ENCODE measurements around the gene SLC2A4RG. TPM values are rescaled to one million over a fixed set of nuclear protein-coding genes. Genes with fewer than 3 reads are reported as not detected.
A peak's percentile ranks its signal among the peaks of the same experiment; 100 is the strongest.

The SLC2A4RG gene
- total RNA-seq, 1 donor from 2014 or later = 47.9 TPM

GRCh38 chr20:63697868-63698545, 41.6 kb upstream of the SLC2A4RG start:
- DNase-seq = no peak
- Mint-ChIP-seq H3K9me3 (ENCODE audit: unreplicated experiment) (peaks cover 7% of the 10 kb centered on the region), H3K4me3 (ENCODE audit: unreplicated experiment) (no peak overlapping the region), H3K27ac (ENCODE audit: unreplicated experiment) (no peak overlapping the region), H3K4me1 (ENCODE audit: low read depth, unreplicated experiment) (peaks cover 2% of the 10 kb centered on the region), H3K36me3 (ENCODE audit: unreplicated experiment) (no peaks in the 10 kb centered on the region), H3K27me3 (ENCODE audit: unreplicated experiment) (peaks cover 12% of the 10 kb centered on the region)
- no peak for TF ChIP-seq CTCF (IDR thresholded peaks at IDR 0.05; ENCODE audit: partially characterized antibody, unreplicated experiment)

- peaks cover 10% of the 10 kb centered on the region for H3K27me3 Mint-ChIP-seq (ENCODE audit: unreplicated experiment)
- no peak overlapping the region for H3K27ac Mint-ChIP-seq (ENCODE audit: unreplicated experiment)
- TF ChIP-seq CTCF (IDR thresholded peaks at IDR 0.05; ENCODE audit: partially characterized antibody, unreplicated experiment) = no peak
- no peaks in the 10 kb centered on the region for H3K36me3 Mint-ChIP-seq (ENCODE audit: unreplicated experiment)
- H3K9me3 Mint-ChIP-seq (ENCODE audit: unreplicated experiment) = peaks cover 6% of the 10 kb centered on the region
- DNase-seq = no peak
- H3K4me3 Mint-ChIP-seq (ENCODE audit: unreplicated experiment) = no peak overlapping the region
- peaks cover 2% of the 10 kb centered on the region for H3K4me1 Mint-ChIP-seq (ENCODE audit: low read depth, unreplicated experiment)
These were observed 40.7 kb upstream of the SLC2A4RG start for GRCh38 chr20:63698739-63699465.

GRCh38 chr20:63699466-63700198, 39.9 kb upstream of the SLC2A4RG start:
- Mint-ChIP-seq H3K36me3 (ENCODE audit: unreplicated experiment) (no peaks in the 10 kb centered on the region), H3K9me3 (ENCODE audit: unreplicated experiment) (peaks cover 6% of the 10 kb centered on the region), H3K27ac (ENCODE audit: unreplicated experiment) (no peak overlapping the region), H3K4me1 (ENCODE audit: low read depth, unreplicated experiment) (peaks cover 2% of the 10 kb centered on the region), H3K4me3 (ENCODE audit: unreplicated experiment) (no peak overlapping the region), H3K27me3 (ENCODE audit: unreplicated experiment) (peaks cover 10% of the 10 kb centered on the region)
- TF ChIP-seq CTCF (IDR thresholded peaks at IDR 0.05; ENCODE audit: partially characterized antibody, unreplicated experiment) = no peak
- DNase-seq = peak; percentile 65

- Mint-ChIP-seq H3K9me3 (ENCODE audit: unreplicated experiment) (peaks cover 9% of the 10 kb centered on the region), H3K4me1 (ENCODE audit: low read depth, unreplicated experiment) (peaks cover 2% of the 10 kb centered on the region), H3K36me3 (ENCODE audit: unreplicated experiment) (no peaks in the 10 kb centered on the region), H3K27ac (ENCODE audit: unreplicated experiment) (peak overlapping the region; percentile 55), H3K4me3 (ENCODE audit: unreplicated experiment) (peak overlapping the region; percentile 34), H3K27me3 (ENCODE audit: unreplicated experiment) (peaks cover 13% of the 10 kb centered on the region)
- DNase-seq = peak; percentile 19
- no peak for TF ChIP-seq CTCF (IDR thresholded peaks at IDR 0.05; ENCODE audit: partially characterized antibody, unreplicated experiment)
These were observed 39.2 kb upstream of the SLC2A4RG start for GRCh38 chr20:63700199-63701050.

Data from glutamatergic neuron (in vitro differentiated cells).